H1 (cell line): Measurements from ENCODE around the gene NELL1. TPM values are rescaled to one million over a fixed set of nuclear protein-coding genes. Genes with fewer than 3 reads are reported as not detected.

ENCODE experiments used
- CTCF ChIA-PET: fragments of 300-600 bp; sonication (Branson Sonifier 250); formaldehyde crosslinking; loops from one replicate; lab custom pipeline; 2021; ENCODE audit not compliant: partially characterized antibody; lab: Charles Lee
- POLR2A ChIA-PET: fragments of 300-600 bp; sonication (Branson Sonifier 250); formaldehyde crosslinking; loops from one replicate; lab custom pipeline; 2021; ENCODE audit warnings: inconsistent platforms; ENCODE audit not compliant: partially characterized antibody; lab: Charles Lee
- DNase-seq, 2 experiments: peaks; one replicate each; pipeline versions ENCODE4 v3.0.0 to v3.0.0-alpha.2; 2010 to 2022; ENCODE audit warnings: low spot score in 2 of 2, low read depth in 1 of 2, mixed read lengths in 1 of 2
- FAIRE-seq: peaks from 2 replicates; lab custom pipeline; 2011; peaks lifted over from hg19 to GRCh38; lab: Jason Lieb, UNC
- H2AFZ ChIP-seq: 2 replicates; pipeline ENCODE4 v1.8.1; 2012; ENCODE audit warnings: low read length, inconsistent platforms
- H2AK5ac ChIP-seq: 2 replicates; pipeline ENCODE4 v1.6.1; 2013; ENCODE audit warnings: low read depth, low read length
- H2BK120ac ChIP-seq: replicated peaks from 2 replicates; pipeline ENCODE3; 2013; ENCODE audit warnings: low read depth, low read length, inconsistent platforms
- H2BK12ac ChIP-seq: 2 replicates; pipeline ENCODE4 v1.6.1; 2013; ENCODE audit warnings: low read depth, low read length
- H2BK15ac ChIP-seq: 2 replicates; pipeline ENCODE4 v1.6.1; 2013; ENCODE audit warnings: low read length
- H2BK20ac ChIP-seq: 2 replicates; pipeline ENCODE4 v1.6.1; 2013; ENCODE audit warnings: low read length
- H2BK5ac ChIP-seq: 2 replicates; pipeline ENCODE4 v1.6.1; 2013; ENCODE audit warnings: low read depth, low read length
- H3K14ac ChIP-seq: 2 replicates; pipeline ENCODE4 v1.6.1; 2013; ENCODE audit warnings: inconsistent platforms; ENCODE audit not compliant: insufficient read length
- H3K18ac ChIP-seq: 2 replicates; pipeline ENCODE4 v1.6.1; 2013; ENCODE audit warnings: low read length; ENCODE audit errors: extremely low read depth
- H3K23ac ChIP-seq: 2 replicates; pipeline ENCODE4 v1.6.1; 2013; ENCODE audit warnings: inconsistent platforms; ENCODE audit not compliant: insufficient read length
- H3K23me2 ChIP-seq: 2 replicates; pipeline ENCODE4 v1.6.1; 2013; ENCODE audit warnings: low read depth, low read length
- H3K27ac ChIP-seq: 2 replicates; pipeline ENCODE4 v1.6.1; 2011; ENCODE audit warnings: low read depth, low read length, inconsistent platforms
- H3K27me3 ChIP-seq, 4 experiments: replicated peaks in 1 of 4; 1 replicate in 1 of 4; 2 replicates in 3 of 4; pipeline versions ENCODE4 v1.6.1 to v1.8.1; 2011 to 2013; ENCODE audit warnings: low read length in 3 of 4, mild to moderate bottlenecking in 3 of 4, inconsistent platforms in 2 of 4, mixed read lengths in 2 of 4, moderate library complexity in 1 of 4; ENCODE audit not compliant: control insufficient read depth in 3 of 4, insufficient read depth in 3 of 4; ENCODE audit errors: extremely low read depth in 1 of 4
- H3K36me3 ChIP-seq, 4 experiments: 2 replicates each; pipeline versions ENCODE4 v1.6.1 to v1.8.1; 2011 to 2013; ENCODE audit warnings: mild to moderate bottlenecking in 4 of 4, low read length in 3 of 4, moderate library complexity in 2 of 4, control low read depth in 1 of 4, inconsistent platforms in 1 of 4; ENCODE audit not compliant: insufficient read depth in 4 of 4, control insufficient read depth in 2 of 4
- H3K4ac ChIP-seq: replicated peaks from 2 replicates; pipeline ENCODE3; 2013; ENCODE audit warnings: low read length, low read depth, mixed read lengths, inconsistent platforms; ENCODE audit not compliant: insufficient read length
- H3K4me1 ChIP-seq, 4 experiments: replicated peaks in 1 of 4; 1 replicate in 1 of 4; 2 replicates in 3 of 4; pipeline versions ENCODE4 v1.6.1 to v1.8.1; 2011 to 2013; ENCODE audit warnings: low read length in 3 of 4, inconsistent platforms in 2 of 4, mixed read lengths in 1 of 4; ENCODE audit not compliant: insufficient read depth in 4 of 4, control insufficient read depth in 3 of 4
- H3K4me2 ChIP-seq, 2 experiments: 2 replicates each; pipeline versions ENCODE4 v1.6.1 to v1.8.1; 2011 to 2013; ENCODE audit warnings: low read depth in 2 of 2, low read length in 2 of 2, control low read depth in 1 of 2, inconsistent platforms in 1 of 2, mild to moderate bottlenecking in 1 of 2; ENCODE audit not compliant: insufficient read depth in 1 of 2
- H3K4me3 ChIP-seq, 4 experiments: fragments of 200-600, 300-600 bp in 1 of 4; sonication (generic), shearing (Covaris generic), sonication (Bioruptor Twin) in 1 of 4; 2 replicates each; pipeline versions ENCODE4 v1.5.1 to v1.8.1; 2011 to 2016; ENCODE audit warnings: low read length in 4 of 4, low read depth in 3 of 4, control low read depth in 2 of 4, inconsistent platforms in 2 of 4, mild to moderate bottlenecking in 2 of 4, mixed read lengths in 1 of 4, moderate library complexity in 1 of 4; ENCODE audit not compliant: insufficient read depth in 2 of 4; ENCODE audit errors: extremely low read depth in 1 of 4
- H3K56ac ChIP-seq: replicated peaks from 2 replicates; pipeline ENCODE3; 2013; ENCODE audit warnings: low read depth, mild to moderate bottlenecking, mixed read lengths, low read length, inconsistent platforms; ENCODE audit not compliant: insufficient read length
- H3K79me1 ChIP-seq: 2 replicates; pipeline ENCODE4 v1.6.1; 2013; ENCODE audit warnings: low read depth, low read length, control low read depth
- H3K79me2 ChIP-seq, 2 experiments: 2 replicates each; pipeline versions ENCODE4 v1.6.1 to v1.8.1; 2012 to 2013; ENCODE audit warnings: low read length in 2 of 2, mild to moderate bottlenecking in 2 of 2, inconsistent platforms in 1 of 2; ENCODE audit not compliant: insufficient read depth in 2 of 2, control insufficient read depth in 1 of 2
- H3K9ac ChIP-seq, 4 experiments: replicated peaks in 1 of 4; 1 replicate in 1 of 4; 2 replicates in 3 of 4; pipeline versions ENCODE4 v1.6.1 to v1.8.1; 2011 to 2013; ENCODE audit warnings: low read depth in 3 of 4, low read length in 3 of 4, control low read depth in 2 of 4, mild to moderate bottlenecking in 2 of 4, moderate library complexity in 2 of 4, inconsistent platforms in 1 of 4; ENCODE audit errors: extremely low read depth in 1 of 4
- H3K9me3 ChIP-seq, 2 experiments: 2 replicates each; pipeline versions ENCODE4 v1.6.1 to v1.8.1; 2012 to 2013; ENCODE audit warnings: mild to moderate bottlenecking in 2 of 2, moderate library complexity in 2 of 2, control low read depth in 1 of 2, inconsistent platforms in 1 of 2, low read depth in 1 of 2, low read length in 1 of 2, mixed read lengths in 1 of 2; ENCODE audit not compliant: insufficient read depth in 2 of 2
- H4K20me1 ChIP-seq, 2 experiments: replicated peaks in 1 of 2; 2 replicates each; pipeline versions ENCODE3 to v1.8.1; 2011 to 2013; ENCODE audit warnings: inconsistent platforms in 2 of 2, low read length in 2 of 2, mild to moderate bottlenecking in 1 of 2; ENCODE audit not compliant: insufficient read depth in 2 of 2, control insufficient read depth in 1 of 2
- H4K5ac ChIP-seq: 2 replicates; pipeline ENCODE4 v1.6.1; 2013; ENCODE audit warnings: low read length, low read depth, mixed read lengths, inconsistent platforms; ENCODE audit not compliant: insufficient read length
- H4K8ac ChIP-seq: 2 replicates; pipeline ENCODE4 v1.8.0; 2013; ENCODE audit warnings: mild to moderate bottlenecking, moderate library complexity, low read length, inconsistent platforms; ENCODE audit not compliant: insufficient read depth; ENCODE audit errors: extremely low read depth
- H4K91ac ChIP-seq: replicated peaks from 2 replicates; pipeline ENCODE3; 2013; ENCODE audit warnings: low read length, mixed read lengths, inconsistent platforms; ENCODE audit not compliant: insufficient read length
- BACH1 ChIP-seq: IDR thresholded peaks from 2 replicates; pipeline ENCODE4 v1.6.1; 2012; ENCODE audit warnings: low read length, improper control_type of control experiment
- TCF12 ChIP-seq: IDR thresholded peaks from 2 replicates; pipeline ENCODE4 v1.6.1; 2011; ENCODE audit warnings: low read depth, mild to moderate bottlenecking, low read length
- WGBS, 2 experiments: shearing (Covaris generic) in 1 of 2; methylation state at CpG; one replicate each; pipeline versions ENCODE4 v1.1.6 to v1.1.7; 2013 to 2015; ENCODE audit warnings: low lambda C conversion rate in 2 of 2, mixed read lengths in 2 of 2, inconsistent platforms in 1 of 2, low coverage in 1 of 2, missing lambda C conversion rate in 1 of 2; ENCODE audit not compliant: insufficient replicate concordance in 2 of 2, insufficient coverage in 1 of 2, insufficient read length in 1 of 2; ENCODE audit errors: extremely low coverage in 1 of 2, missing lambda C conversion rate in 1 of 2; 5-methylcytosine and 5-hydroxymethylcytosine counted together
- polyA plus RNA-seq, 7 experiments: library from polyadenylated mRNA; depleted of rRNA in 3 of 7; stranded (reverse) in 5 of 7; unstranded in 2 of 7; fragments of >200 nt in 5 of 7; fragments of 200-250 nt in 2 of 7; gene quantifications; 1 replicate in 5 of 7; 2 replicates in 1 of 7; 4 replicates in 1 of 7; pipeline versions ENCODE4 v1.2.1 to v1.2.3, GENCODE V29; 2011 to 2013; ENCODE audit warnings: missing spikeins in 2 of 7, mixed read lengths in 2 of 7
- total RNA-seq: library from RNA; stranded (reverse); fragmentation: NEBNext Ultra II Directional; extraction: Animal tissue kit (Norgen Biotek cat#: 25700); gene quantifications from 2 replicates; pipeline ENCODE4 v1.2.1, GENCODE V29; 2021
- TF ChIP-seq, protein P1 (sequence below): IDR thresholded peaks from 2 replicates; pipeline ENCODE4 v1.6.1; 2012; ENCODE audit warnings: low read length, inconsistent platforms

The NELL1 gene
- total and polyA plus RNA-seq, 2 of the 8 experiments (the other 6 are each of a cell fraction or from before 2014, with no cell fraction given) = 0.21 TPM; not detected in 1

DNA sequence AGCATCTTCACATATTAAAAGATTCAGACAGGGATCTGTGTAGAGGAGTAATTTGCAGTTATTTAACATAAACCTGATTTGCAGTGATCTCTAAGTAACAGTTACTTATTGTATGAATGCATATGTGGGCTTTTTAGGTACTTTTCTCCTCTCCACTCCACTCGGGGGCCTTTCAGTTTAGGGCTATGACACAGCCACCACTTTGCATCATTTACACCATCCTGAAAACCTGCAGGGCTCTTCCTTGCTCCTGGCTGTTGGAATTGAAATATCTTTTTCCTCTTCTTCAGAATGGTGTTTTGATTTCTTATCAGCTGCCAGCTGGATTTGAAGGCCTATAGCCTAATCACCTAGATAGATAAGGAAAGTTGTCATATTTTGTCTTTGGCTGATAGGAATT, 580.8 kb downstream of the NELL1 start:
- no peak overlapping the region for H4K5ac ChIP-seq
- no peak overlapping the region for H2BK15ac ChIP-seq
- H2AFZ ChIP-seq = no peak overlapping the region
- 85% methylated on average over 1 of the region's 1 CpG; no CpG with 5 or more reads in 1 of the 2 experiments for WGBS, 2 experiments
- FAIRE-seq = no peak
- H2BK12ac ChIP-seq = no peak overlapping the region
- no peak overlapping the region for H3K4me3 ChIP-seq
- no peaks in the 10 kb centered on the region for H3K79me1 ChIP-seq
- H3K18ac ChIP-seq = no peak overlapping the region
- H3K9ac ChIP-seq = no peak overlapping the region
- DNase-seq = no peak
- ChIA-PET CTCF (no interaction called here), POLR2A (no interaction called here)
- H3K27ac ChIP-seq = no peak overlapping the region
- no peak overlapping the region for H3K23ac ChIP-seq
- no peak overlapping the region for H2BK120ac ChIP-seq
- no peaks in the 10 kb centered on the region for H3K23me2 ChIP-seq
- H3K4me2 ChIP-seq = no peak overlapping the region
- no peak overlapping the region for H3K4ac ChIP-seq
- H4K91ac ChIP-seq = no peak overlapping the region
- H2BK5ac ChIP-seq = no peak overlapping the region
- no peaks in the 10 kb centered on the region for H3K36me3 ChIP-seq
- H3K27me3 ChIP-seq = no peaks in the 10 kb centered on the region
- no peak overlapping the region for H2BK20ac ChIP-seq
- H3K14ac ChIP-seq = no peak overlapping the region
- no peak overlapping the region for H4K8ac ChIP-seq
- H3K4me1 ChIP-seq = peaks cover 0 to 9% (median under 1%) of the 10 kb centered on the region in 4 experiments; a peak in 4 of 7 replicates
- H3K79me2 ChIP-seq = no peaks in the 10 kb centered on the region
- TF ChIP-seq TCF12 = no peak
- TF ChIP-seq, protein P1, sequence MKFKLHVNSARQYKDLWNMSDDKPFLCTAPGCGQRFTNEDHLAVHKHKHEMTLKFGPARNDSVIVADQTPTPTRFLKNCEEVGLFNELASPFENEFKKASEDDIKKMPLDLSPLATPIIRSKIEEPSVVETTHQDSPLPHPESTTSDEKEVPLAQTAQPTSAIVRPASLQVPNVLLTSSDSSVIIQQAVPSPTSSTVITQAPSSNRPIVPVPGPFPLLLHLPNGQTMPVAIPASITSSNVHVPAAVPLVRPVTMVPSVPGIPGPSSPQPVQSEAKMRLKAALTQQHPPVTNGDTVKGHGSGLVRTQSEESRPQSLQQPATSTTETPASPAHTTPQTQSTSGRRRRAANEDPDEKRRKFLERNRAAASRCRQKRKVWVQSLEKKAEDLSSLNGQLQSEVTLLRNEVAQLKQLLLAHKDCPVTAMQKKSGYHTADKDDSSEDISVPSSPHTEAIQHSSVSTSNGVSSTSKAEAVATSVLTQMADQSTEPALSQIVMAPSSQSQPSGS = no peak
- TF ChIP-seq BACH1 = no peak
- H3K9me3 ChIP-seq = no peaks in the 10 kb centered on the region
- no peaks in the 10 kb centered on the region for H4K20me1 ChIP-seq
- no peak overlapping the region for H2AK5ac ChIP-seq
- H3K56ac ChIP-seq = no peak overlapping the region
